ENCODE results near the gene LIMS1. TPM values are rescaled to one million over a fixed set of nuclear protein-coding genes. Genes with fewer than 3 reads are reported as not detected.
A peak's percentile ranks its signal among the peaks of the same experiment; 100 is the strongest.

Gene LIMS1
- total and polyA plus RNA-seq, 2 experiments from 2014 or later: 82.0 to 122 TPM

DNA sequence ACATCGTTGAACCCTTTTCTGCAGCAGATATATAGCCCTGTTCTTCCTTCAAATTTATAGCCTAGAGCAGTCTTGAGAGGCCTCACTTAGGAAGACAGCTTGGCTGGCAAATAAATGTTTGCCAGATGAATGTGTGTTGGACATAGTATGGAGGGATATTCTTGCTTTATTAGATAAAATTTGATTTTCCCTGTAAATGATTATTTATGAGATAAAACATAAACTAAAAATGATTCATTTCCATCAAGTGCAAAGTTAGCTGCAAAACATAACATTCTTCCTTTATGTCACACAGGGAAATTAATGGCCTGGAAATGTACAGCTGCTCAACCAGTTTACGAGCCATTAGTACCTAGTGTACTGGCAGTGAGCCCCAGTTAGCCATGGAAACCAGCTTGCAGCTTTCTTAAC is 82.5 kb downstream of the LIMS1 start:
- WGBS, 2 experiments (ENCODE audit: low coverage in 1 of 2, low lambda C conversion rate in 2 of 2, missing lambda C conversion rate in 2 of 2): 67 to 75% methylated on average over 2 of the region's 2 CpGs
- H3K4me1 ChIP-seq (ENCODE audit: insufficient read depth): peaks cover 14% of the 10 kb centered on the region
- H3K27me3 ChIP-seq (replicated peaks; ENCODE audit: insufficient read depth): no peaks in the 10 kb centered on the region
- H4K20me1 ChIP-seq (ENCODE audit: insufficient read depth): no peaks in the 10 kb centered on the region
- peaks cover 99% of the 10 kb centered on the region for H3K79me2 ChIP-seq (ENCODE audit: insufficient read depth)
- H3K9me3 ChIP-seq (ENCODE audit: low read depth): no peaks in the 10 kb centered on the region
- no peaks in the 10 kb centered on the region for H3K36me3 ChIP-seq (ENCODE audit: low read depth)
- H3K4me2 ChIP-seq (ENCODE audit: unreplicated experiment): no peak overlapping the region
- no peak overlapping the region for H3K9ac ChIP-seq
- in situ Hi-C loops (cut with MboI): no loop called here
- TF ChIP-seq EZH2 (IDR thresholded peaks at IDR 0.05; ENCODE audit: insufficient read depth, poor library complexity, severe bottlenecking) (no peak), EZH2phosphoT487 (IDR thresholded peaks at IDR 0.05; ENCODE audit: insufficient read depth, low read depth) (no peak)
- H2AFZ ChIP-seq: no peak overlapping the region
- H3K9me2 ChIP-seq (ENCODE audit: insufficient read depth): no peaks in the 10 kb centered on the region
- peak; percentile 10 for DNase-seq
- H3F3A ChIP-seq (ENCODE audit: insufficient read depth): no peaks in the 10 kb centered on the region
- no peak overlapping the region for H3K4me3 ChIP-seq
- H3K27ac ChIP-seq: no peak overlapping the region

GRCh38 chr2:108617617-108618016 is 83.3 kb downstream of the LIMS1 start:
- Histone ChIP-seq H3K27me3 (replicated peaks; ENCODE audit: insufficient read depth) (no peaks in the 10 kb centered on the region), H3K9ac (no peak overlapping the region), H3F3A (ENCODE audit: insufficient read depth) (no peaks in the 10 kb centered on the region), H3K79me2 (ENCODE audit: insufficient read depth) (peaks cover 100% of the 10 kb centered on the region), H4K20me1 (ENCODE audit: insufficient read depth) (no peaks in the 10 kb centered on the region), H3K9me3 (ENCODE audit: low read depth) (no peaks in the 10 kb centered on the region), H3K9me2 (ENCODE audit: insufficient read depth) (no peaks in the 10 kb centered on the region), H3K4me3 (no peak overlapping the region), H3K4me1 (ENCODE audit: insufficient read depth) (peaks cover 14% of the 10 kb centered on the region), H3K4me2 (ENCODE audit: unreplicated experiment) (no peak overlapping the region), H2AFZ (no peak overlapping the region), H3K36me3 (ENCODE audit: low read depth) (no peaks in the 10 kb centered on the region), H3K27ac (no peak overlapping the region)
- 98 to 100% methylated on average over 2 of the region's 2 CpGs for WGBS, 2 experiments (ENCODE audit: low coverage in 1 of 2, low lambda C conversion rate in 2 of 2, missing lambda C conversion rate in 2 of 2)
- no peak for TF ChIP-seq EZH2 (IDR thresholded peaks at IDR 0.05; ENCODE audit: insufficient read depth, poor library complexity, severe bottlenecking)
- TF ChIP-seq EZH2phosphoT487 (IDR thresholded peaks at IDR 0.05; ENCODE audit: insufficient read depth, low read depth): no peak
- no peak for DNase-seq
- in situ Hi-C loops (cut with MboI): no loop called here

- Histone ChIP-seq H3K27me3 (replicated peaks; ENCODE audit: insufficient read depth) (no peaks in the 10 kb centered on the region), H3K4me1 (ENCODE audit: insufficient read depth) (peaks cover 20% of the 10 kb centered on the region), H3K4me3 (no peak overlapping the region), H3K9ac (no peak overlapping the region), H3K4me2 (ENCODE audit: unreplicated experiment) (no peak overlapping the region), H4K20me1 (ENCODE audit: insufficient read depth) (no peaks in the 10 kb centered on the region), H3F3A (ENCODE audit: insufficient read depth) (no peaks in the 10 kb centered on the region), H3K9me3 (ENCODE audit: low read depth) (no peaks in the 10 kb centered on the region), H3K79me2 (ENCODE audit: insufficient read depth) (peaks cover 99% of the 10 kb centered on the region), H3K27ac (no peak overlapping the region), H2AFZ (no peak overlapping the region), H3K36me3 (ENCODE audit: low read depth) (no peaks in the 10 kb centered on the region), H3K9me2 (ENCODE audit: insufficient read depth) (no peaks in the 10 kb centered on the region)
- TF ChIP-seq EZH2phosphoT487 (IDR thresholded peaks at IDR 0.05; ENCODE audit: insufficient read depth, low read depth) (no peak), EZH2 (IDR thresholded peaks at IDR 0.05; ENCODE audit: insufficient read depth, poor library complexity, severe bottlenecking) (no peak)
- in situ Hi-C loops (cut with MboI): no loop called here
- WGBS, 2 experiments (ENCODE audit: low coverage in 1 of 2, low lambda C conversion rate in 2 of 2, missing lambda C conversion rate in 2 of 2): 96% methylated on average over 8 of the region's 8 CpGs
- no peak for DNase-seq
Measured at GRCh38 chr2:108619925-108620620, 85.8 kb downstream of the LIMS1 start.

DNA sequence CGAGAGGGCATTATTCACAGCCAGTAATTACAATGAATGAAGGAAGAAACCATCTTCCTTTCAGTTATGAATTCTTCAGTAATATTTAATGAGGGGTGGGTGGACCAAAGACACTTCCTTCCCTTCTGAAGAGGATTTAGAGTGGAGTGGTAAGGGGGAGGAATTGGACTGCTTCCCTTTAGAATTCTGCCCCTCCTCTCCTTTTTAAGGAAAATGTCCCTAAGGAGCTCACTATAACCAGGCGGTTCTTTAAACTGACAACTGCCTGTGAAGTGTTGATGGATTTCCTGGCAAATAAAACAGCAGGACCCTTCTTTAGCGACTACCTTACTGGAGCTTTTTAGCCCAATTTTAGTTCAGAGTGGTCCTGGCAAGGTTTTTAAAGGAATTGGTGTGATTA is 86.4 kb downstream of the LIMS1 start:
- Histone ChIP-seq H3K79me2 (ENCODE audit: insufficient read depth) (peaks cover 99% of the 10 kb centered on the region), H3K9me3 (ENCODE audit: low read depth) (no peaks in the 10 kb centered on the region), H3K4me2 (ENCODE audit: unreplicated experiment) (no peak overlapping the region), H3F3A (ENCODE audit: insufficient read depth) (no peaks in the 10 kb centered on the region), H3K4me1 (ENCODE audit: insufficient read depth) (peaks cover 20% of the 10 kb centered on the region), H3K9ac (no peak overlapping the region), H4K20me1 (ENCODE audit: insufficient read depth) (no peaks in the 10 kb centered on the region), H3K4me3 (no peak overlapping the region), H3K27ac (no peak overlapping the region), H3K36me3 (ENCODE audit: low read depth) (no peaks in the 10 kb centered on the region), H3K27me3 (replicated peaks; ENCODE audit: insufficient read depth) (no peaks in the 10 kb centered on the region), H3K9me2 (ENCODE audit: insufficient read depth) (no peaks in the 10 kb centered on the region), H2AFZ (no peak overlapping the region)
- TF ChIP-seq EZH2 (IDR thresholded peaks at IDR 0.05; ENCODE audit: insufficient read depth, poor library complexity, severe bottlenecking) (no peak), EZH2phosphoT487 (IDR thresholded peaks at IDR 0.05; ENCODE audit: insufficient read depth, low read depth) (no peak)
- WGBS, 2 experiments (ENCODE audit: low coverage in 1 of 2, low lambda C conversion rate in 2 of 2, missing lambda C conversion rate in 2 of 2): 96 to 97% methylated on average over 3 of the region's 3 CpGs
- DNase-seq: no peak
- in situ Hi-C loops (cut with MboI): no loop called here

All from GM23248 (cell line).